ENCODE results near the gene AQP7.

DNA sequence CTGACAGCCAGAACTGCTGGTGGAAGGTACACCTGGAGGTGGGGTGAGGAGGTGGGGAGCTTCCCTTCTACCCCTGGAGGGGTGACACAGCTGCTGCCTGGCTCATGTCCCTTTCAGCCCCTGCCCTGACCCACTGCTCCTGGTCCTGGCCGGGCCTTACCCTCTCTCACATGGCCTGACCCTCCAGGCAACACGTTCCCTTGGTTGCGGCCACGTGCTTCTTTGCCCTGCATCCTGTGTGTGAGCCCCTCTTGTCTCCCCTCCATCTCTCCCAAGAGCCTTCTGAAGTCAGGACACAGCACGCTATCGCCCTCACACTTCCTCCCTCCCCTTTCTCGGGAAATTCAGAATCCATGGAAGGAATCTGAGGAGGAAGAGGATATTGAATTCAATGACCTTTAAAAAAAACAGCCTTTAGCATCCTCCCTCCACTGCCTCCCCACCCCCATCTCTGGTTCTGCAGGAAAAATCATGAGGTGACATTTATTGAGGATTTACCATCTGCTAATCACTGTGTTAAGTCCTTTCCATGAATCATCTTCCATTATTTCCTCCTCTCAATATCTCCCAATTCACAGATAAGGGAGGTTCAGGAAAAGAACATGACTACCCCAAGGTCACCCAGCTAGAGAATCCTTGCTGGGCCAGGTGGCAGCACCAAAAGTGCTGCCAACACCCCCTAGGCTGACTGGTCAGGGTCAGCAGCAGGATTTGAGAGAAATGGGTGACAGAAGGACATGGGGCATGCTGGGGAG, 36.7 kb upstream of the AQP7 start:
- no peak for TF ChIP-seq CTCF (IDR thresholded peaks at IDR 0.05)
- TF ChIP-seq POLR2A (IDR thresholded peaks at IDR 0.05), result no peak

Data from lower leg skin (tissue), 3 donors.